ENCODE data around the gene OR2B3. TPM values are rescaled to one million over a fixed set of nuclear protein-coding genes. Genes with fewer than 3 reads are reported as not detected.
"Not testable (repeated sequence)": the region's sequence is repeated elsewhere in the genome, so short reads cannot be mapped to it uniquely, and the experiment has no call there.

OR2B3 gene
- not detected for total RNA-seq

- Mint-ChIP-seq H3K4me3 (no peak within 1 kb of the TSS), H3K27me3 (peaks cover 6% of the 10 kb centered on the region), H3K27ac (no peak within 1 kb of the TSS), H3K36me3 (ENCODE audit: low read depth) (no peaks in the 10 kb centered on the region), H3K9me3 (no peaks in the 10 kb centered on the region), H3K4me1 (no peaks in the 10 kb centered on the region)
- POLR2A ChIA-PET: no interaction called here
- CTCF ChIA-PET: no interaction called here
- no peak for DNase-seq
Observed at GRCh38 chr6:29087213-29087612, at the start of gene OR2B3. TSS of gene OR2B3 (minus strand) at chr6:29087313. CDS start at chr6:29087248, 65 bp downstream.

GRCh38 chr6:29131691-29132090, 44.6 kb upstream of the OR2B3 start:
- H3K27me3 Mint-ChIP-seq: peaks cover 11% of the 10 kb centered on the region
- ChIA-PET CTCF (no interaction called here), POLR2A (no interaction called here)
- H3K27ac Mint-ChIP-seq: no peak overlapping the region
- no peak overlapping the region for H3K4me3 Mint-ChIP-seq
- no peaks in the 10 kb centered on the region for H3K36me3 Mint-ChIP-seq (ENCODE audit: low read depth)
- no peak for DNase-seq
- no peaks in the 10 kb centered on the region for H3K9me3 Mint-ChIP-seq
- no peaks in the 10 kb centered on the region for H3K4me1 Mint-ChIP-seq

- Mint-ChIP-seq H3K36me3 (ENCODE audit: low read depth) (no peaks in the 10 kb centered on the region), H3K4me3 (no peak overlapping the region), H3K4me1 (no peaks in the 10 kb centered on the region), H3K27me3 (peaks cover 11% of the 10 kb centered on the region), H3K27ac (no peak overlapping the region), H3K9me3 (no peaks in the 10 kb centered on the region)
- POLR2A ChIA-PET: no interaction called here
- DNase-seq: no peak
- CTCF ChIA-PET: no interaction called here
Observed at GRCh38 chr6:29130644-29131043, 43.5 kb upstream of the OR2B3 start.

- Mint-ChIP-seq H3K4me1 (no peaks in the 10 kb centered on the region), H3K36me3 (ENCODE audit: low read depth) (no peaks in the 10 kb centered on the region), H3K27me3 (peaks cover 6% of the 10 kb centered on the region), H3K27ac (no peak overlapping the region), H3K4me3 (no peak overlapping the region), H3K9me3 (no peaks in the 10 kb centered on the region)
- no peak for DNase-seq
- CTCF ChIA-PET: no interaction called here
- POLR2A ChIA-PET: no interaction called here
Observed at GRCh38 chr6:29129326-29130012, 42.4 kb upstream of the OR2B3 start.

GRCh38 chr6:29114964-29115363, 27.9 kb upstream of the OR2B3 start:
- H3K27me3 Mint-ChIP-seq; POLR2A ChIA-PET; H3K9me3 Mint-ChIP-seq; H3K4me3 Mint-ChIP-seq; H3K36me3 Mint-ChIP-seq (ENCODE audit: low read depth); H3K4me1 Mint-ChIP-seq; DNase-seq; CTCF ChIA-PET; H3K27ac Mint-ChIP-seq: not testable (repeated sequence)

GRCh38 chr6:29112135-29112534, 25.0 kb upstream of the OR2B3 start:
- H3K27ac Mint-ChIP-seq: no peak overlapping the region
- no peaks in the 10 kb centered on the region for H3K9me3 Mint-ChIP-seq
- no peak overlapping the region for H3K4me3 Mint-ChIP-seq
- ChIA-PET CTCF (no interaction called here), POLR2A (no interaction called here)
- peaks cover 16% of the 10 kb centered on the region for H3K27me3 Mint-ChIP-seq
- H3K36me3 Mint-ChIP-seq (ENCODE audit: low read depth): no peaks in the 10 kb centered on the region
- DNase-seq: no peak
- H3K4me1 Mint-ChIP-seq: no peaks in the 10 kb centered on the region

GRCh38 chr6:29107758-29108157, 20.6 kb upstream of the OR2B3 start, which contains the start of gene OR2J3:
TSS of gene OR2J3 (plus strand) at chr6:29108058. CDS start at chr6:29111891, 3,833 bp downstream.
- Mint-ChIP-seq H3K4me3 (no peak within 1 kb of the TSS), H3K27ac (no peak within 1 kb of the TSS), H3K27me3 (peaks cover 27% of the 10 kb centered on the region), H3K4me1 (no peaks in the 10 kb centered on the region), H3K36me3 (ENCODE audit: low read depth) (no peaks in the 10 kb centered on the region), H3K9me3 (no peaks in the 10 kb centered on the region)
- no peak for DNase-seq
- ChIA-PET POLR2A (no interaction called here), CTCF (no interaction called here)

GRCh38 chr6:29099190-29099589, 12.1 kb upstream of the OR2B3 start, which contains the start of gene OR2J1:
TSS of gene OR2J1 (plus strand) at chr6:29099490. CDS start at chr6:29100943, 1,453 bp downstream.
- no peak within 1 kb of the TSS for H3K4me3 Mint-ChIP-seq
- DNase-seq: no peak
- ChIA-PET POLR2A (no interaction called here), CTCF (no interaction called here)
- H3K4me1 Mint-ChIP-seq: no peaks in the 10 kb centered on the region
- peaks cover 15% of the 10 kb centered on the region for H3K27me3 Mint-ChIP-seq
- H3K9me3 Mint-ChIP-seq: no peaks in the 10 kb centered on the region
- H3K36me3 Mint-ChIP-seq (ENCODE audit: low read depth): no peaks in the 10 kb centered on the region
- no peak within 1 kb of the TSS for H3K27ac Mint-ChIP-seq

- peaks cover 7% of the 10 kb centered on the region for H3K27me3 Mint-ChIP-seq
- no peak for DNase-seq
- no peaks in the 10 kb centered on the region for H3K9me3 Mint-ChIP-seq
- no peaks in the 10 kb centered on the region for H3K36me3 Mint-ChIP-seq (ENCODE audit: low read depth)
- ChIA-PET POLR2A (no interaction called here), CTCF (no interaction called here)
- no peaks in the 10 kb centered on the region for H3K4me1 Mint-ChIP-seq
- no peak overlapping the region for H3K4me3 Mint-ChIP-seq
- no peak overlapping the region for H3K27ac Mint-ChIP-seq
Observed at GRCh38 chr6:29097803-29098202, 10.7 kb upstream of the OR2B3 start.

- no peak for DNase-seq
- CTCF ChIA-PET: no interaction called here
- Mint-ChIP-seq H3K9me3 (no peaks in the 10 kb centered on the region), H3K4me1 (no peaks in the 10 kb centered on the region), H3K4me3 (no peak overlapping the region), H3K27me3 (peaks cover 3% of the 10 kb centered on the region), H3K36me3 (ENCODE audit: low read depth) (no peaks in the 10 kb centered on the region), H3K27ac (no peak overlapping the region)
- POLR2A ChIA-PET: no interaction called here
Observed at GRCh38 chr6:29092957-29093356, 5.8 kb upstream of the OR2B3 start.

- H3K9me3 Mint-ChIP-seq: no peaks in the 10 kb centered on the region
- peaks cover 2% of the 10 kb centered on the region for H3K27me3 Mint-ChIP-seq
- no peaks in the 10 kb centered on the region for H3K4me1 Mint-ChIP-seq
- H3K27ac Mint-ChIP-seq: no peak overlapping the region
- POLR2A ChIA-PET: no interaction called here
- CTCF ChIA-PET: no interaction called here
- DNase-seq: no peak
- no peak overlapping the region for H3K4me3 Mint-ChIP-seq
- no peaks in the 10 kb centered on the region for H3K36me3 Mint-ChIP-seq (ENCODE audit: low read depth)
Observed at GRCh38 chr6:29082457-29082856, 4.7 kb downstream of the OR2B3 start.

GRCh38 chr6:29081312-29081711, 5.8 kb downstream of the OR2B3 start:
- Mint-ChIP-seq H3K36me3 (ENCODE audit: low read depth) (no peaks in the 10 kb centered on the region), H3K4me3 (no peak overlapping the region), H3K27me3 (no peaks in the 10 kb centered on the region), H3K4me1 (no peaks in the 10 kb centered on the region), H3K9me3 (no peaks in the 10 kb centered on the region), H3K27ac (no peak overlapping the region)
- ChIA-PET POLR2A (no interaction called here), CTCF (no interaction called here)
- DNase-seq: no peak

- H3K27ac Mint-ChIP-seq: no peak overlapping the region
- DNase-seq: no peak
- H3K27me3 Mint-ChIP-seq: peaks cover 7% of the 10 kb centered on the region
- no peaks in the 10 kb centered on the region for H3K9me3 Mint-ChIP-seq
- no peak overlapping the region for H3K4me3 Mint-ChIP-seq
- H3K36me3 Mint-ChIP-seq (ENCODE audit: low read depth): no peaks in the 10 kb centered on the region
- POLR2A ChIA-PET: no interaction called here
- no peaks in the 10 kb centered on the region for H3K4me1 Mint-ChIP-seq
- CTCF ChIA-PET: no interaction called here
Observed at GRCh38 chr6:29079203-29079602, 7.9 kb downstream of the OR2B3 start.

- CTCF ChIA-PET: no interaction called here
- H3K4me3 Mint-ChIP-seq: no peak overlapping the region
- H3K27me3 Mint-ChIP-seq: peaks cover 20% of the 10 kb centered on the region
- no peaks in the 10 kb centered on the region for H3K9me3 Mint-ChIP-seq
- no peak for DNase-seq
- POLR2A ChIA-PET: no interaction called here
- H3K27ac Mint-ChIP-seq: no peak overlapping the region
- no peaks in the 10 kb centered on the region for H3K4me1 Mint-ChIP-seq
- H3K36me3 Mint-ChIP-seq (ENCODE audit: low read depth): no peaks in the 10 kb centered on the region
Observed at GRCh38 chr6:29071831-29072723, 15.0 kb downstream of the OR2B3 start.
